GM10248 (cell line): Measurements from ENCODE around the gene TNS1.

Experiments
- CTCF ChIA-PET: fragments of 300-600 bp; sonication (Branson Sonifier 250); formaldehyde crosslinking; extraction: SDS; loops from one replicate; lab custom pipeline; 2021; ENCODE audit warnings: antibody characterized with exemption; lab: Yijun Ruan, JAX
- POLR2A ChIA-PET: fragments of 350-650 bp; sonication (Branson Sonifier 250); formaldehyde crosslinking; extraction: SDS; loops from one replicate; lab custom pipeline; 2020; ENCODE audit warnings: antibody characterized with exemption; lab: Yijun Ruan, JAX
- DNase-seq: peaks from one replicate; pipeline ENCODE4 v3.0.0; 2012; ENCODE audit errors: extremely low spot score
- TF ChIP-seq, protein P1 (sequence below): IDR thresholded peaks from 2 replicates; pipeline ENCODE4 v1.5.1; 2012; ENCODE audit warnings: mild to moderate bottlenecking, low read depth; ENCODE audit errors: extremely low read depth, missing control alignments, control extremely low read depth

TNS1 gene

DNA sequence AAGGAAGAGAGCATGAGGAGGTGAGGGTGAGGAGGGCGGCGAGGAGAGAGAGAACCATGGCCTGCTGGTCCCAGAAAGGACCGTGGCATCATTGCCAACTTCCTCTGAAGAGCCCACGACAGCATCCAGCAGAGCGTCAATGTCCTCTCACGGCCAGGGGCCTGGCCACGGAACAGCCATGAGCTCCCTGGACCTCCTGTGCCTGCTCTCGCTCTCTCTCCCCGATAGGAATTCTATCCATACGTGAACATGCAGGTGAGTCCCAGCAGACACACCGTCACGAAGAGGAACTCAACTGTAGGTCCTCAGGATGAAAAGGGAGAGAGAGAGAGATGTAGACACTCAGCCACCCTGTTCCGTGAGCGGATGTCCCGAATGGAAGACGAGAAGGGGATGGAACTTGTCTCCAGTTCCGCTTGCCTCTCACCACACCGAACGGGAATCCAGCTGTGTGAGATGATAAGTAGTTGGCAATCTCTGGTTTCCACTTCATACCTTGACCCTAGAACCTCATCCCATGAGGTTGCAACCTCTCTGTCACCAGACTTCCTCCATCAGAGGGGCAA is 107.6 kb downstream of the TNS1 start:
- POLR2A ChIA-PET, result no interaction called here
- TF ChIP-seq, protein P1, sequence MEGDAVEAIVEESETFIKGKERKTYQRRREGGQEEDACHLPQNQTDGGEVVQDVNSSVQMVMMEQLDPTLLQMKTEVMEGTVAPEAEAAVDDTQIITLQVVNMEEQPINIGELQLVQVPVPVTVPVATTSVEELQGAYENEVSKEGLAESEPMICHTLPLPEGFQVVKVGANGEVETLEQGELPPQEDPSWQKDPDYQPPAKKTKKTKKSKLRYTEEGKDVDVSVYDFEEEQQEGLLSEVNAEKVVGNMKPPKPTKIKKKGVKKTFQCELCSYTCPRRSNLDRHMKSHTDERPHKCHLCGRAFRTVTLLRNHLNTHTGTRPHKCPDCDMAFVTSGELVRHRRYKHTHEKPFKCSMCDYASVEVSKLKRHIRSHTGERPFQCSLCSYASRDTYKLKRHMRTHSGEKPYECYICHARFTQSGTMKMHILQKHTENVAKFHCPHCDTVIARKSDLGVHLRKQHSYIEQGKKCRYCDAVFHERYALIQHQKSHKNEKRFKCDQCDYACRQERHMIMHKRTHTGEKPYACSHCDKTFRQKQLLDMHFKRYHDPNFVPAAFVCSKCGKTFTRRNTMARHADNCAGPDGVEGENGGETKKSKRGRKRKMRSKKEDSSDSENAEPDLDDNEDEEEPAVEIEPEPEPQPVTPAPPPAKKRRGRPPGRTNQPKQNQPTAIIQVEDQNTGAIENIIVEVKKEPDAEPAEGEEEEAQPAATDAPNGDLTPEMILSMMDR, result no peak
- no peak for DNase-seq
- CTCF ChIA-PET, result interaction anchor here (0.8 to 20.9 kb wide), 3 partner anchors 8 to 106 kb away, joined by 3 to 314 read pairs (median 12); no protein-coding TSS in a partner anchor

DNA sequence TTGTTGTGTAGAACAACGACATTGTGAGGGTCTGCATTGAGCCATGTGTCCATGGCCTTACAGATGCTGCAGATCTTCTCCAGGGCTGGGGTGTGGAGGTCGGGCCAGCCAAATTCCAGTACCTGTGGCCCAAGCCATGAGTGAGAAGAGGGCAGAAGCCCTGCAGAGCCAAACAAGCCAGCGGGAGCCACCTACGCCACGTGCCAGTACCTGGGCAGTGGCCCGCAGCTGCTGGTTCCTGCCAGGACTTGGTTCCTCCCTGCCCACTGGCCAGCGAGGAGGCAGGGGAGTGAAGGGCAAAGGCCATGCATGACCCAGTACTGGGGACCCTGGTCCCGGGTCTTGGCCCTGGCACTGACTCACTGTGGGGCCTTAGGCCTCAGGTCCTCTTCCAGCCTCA is 109.4 kb downstream of the TNS1 start:
- TF ChIP-seq, protein P1, result no peak
- no peak for DNase-seq
- CTCF ChIA-PET, result interaction anchor here (1.7 to 20.9 kb wide), 2 partner anchors 18 to 105 kb away, joined by 4 to 314 read pairs; no protein-coding TSS in a partner anchor
- POLR2A ChIA-PET, result no interaction called here

DNA sequence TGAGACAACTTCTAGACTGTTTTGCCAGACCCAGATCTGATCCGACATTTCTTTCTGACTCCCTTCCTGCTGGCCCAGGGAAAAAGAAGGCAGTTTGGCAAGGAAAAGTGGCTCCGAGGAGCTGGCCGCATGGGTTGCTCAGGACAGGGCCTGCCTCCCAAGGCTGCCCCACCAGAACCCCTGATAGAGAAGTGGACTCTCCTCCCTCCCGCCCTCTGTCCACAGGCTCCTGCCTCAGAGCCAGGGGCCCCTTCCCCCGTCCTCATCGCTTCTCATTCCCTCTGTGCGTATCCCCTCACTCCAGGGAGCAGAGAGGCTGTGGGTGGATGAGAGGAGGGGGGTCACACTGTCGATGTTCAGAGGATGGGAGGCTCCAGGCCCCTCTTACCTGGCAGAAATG is 110.2 kb downstream of the TNS1 start:
- no peak for DNase-seq
- ChIA-PET POLR2A (no interaction called here), CTCF (interaction anchor here (1.7 to 20.9 kb wide), 2 partner anchors 18 to 104 kb away, joined by 4 to 314 read pairs; no protein-coding TSS in a partner anchor)
- TF ChIP-seq, protein P1, result no peak

DNA sequence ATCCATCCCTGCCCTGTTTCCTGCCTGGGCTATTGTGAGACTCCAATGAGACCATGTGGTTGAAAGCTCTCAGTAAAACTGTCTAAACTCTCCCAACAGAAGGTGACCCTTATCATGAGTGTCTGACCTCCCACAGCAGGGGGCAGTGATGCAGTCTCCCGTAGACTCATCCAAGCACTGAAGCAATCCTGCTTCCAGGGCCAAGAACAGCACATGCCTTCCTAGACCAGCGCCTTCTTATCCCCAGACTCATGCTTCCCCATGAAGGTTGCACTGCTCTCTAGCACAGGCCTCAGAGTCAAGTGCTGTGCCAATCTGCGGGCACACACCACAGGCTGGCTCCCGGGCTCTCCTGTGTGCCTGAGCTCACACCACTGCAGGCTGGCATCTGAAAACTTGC is 112.3 kb downstream of the TNS1 start:
- POLR2A ChIA-PET, result interaction anchor here (0.5 kb wide), 1 partner anchor 163 kb away, joined by 5 read pairs; no protein-coding TSS in a partner anchor
- CTCF ChIA-PET, result interaction anchor here (1.2 to 20.9 kb wide), 3 partner anchors 8 to 102 kb away, joined by 3 to 314 read pairs (median 5); no protein-coding TSS in a partner anchor
- no peak for DNase-seq
- TF ChIP-seq, protein P1, result no peak

DNA sequence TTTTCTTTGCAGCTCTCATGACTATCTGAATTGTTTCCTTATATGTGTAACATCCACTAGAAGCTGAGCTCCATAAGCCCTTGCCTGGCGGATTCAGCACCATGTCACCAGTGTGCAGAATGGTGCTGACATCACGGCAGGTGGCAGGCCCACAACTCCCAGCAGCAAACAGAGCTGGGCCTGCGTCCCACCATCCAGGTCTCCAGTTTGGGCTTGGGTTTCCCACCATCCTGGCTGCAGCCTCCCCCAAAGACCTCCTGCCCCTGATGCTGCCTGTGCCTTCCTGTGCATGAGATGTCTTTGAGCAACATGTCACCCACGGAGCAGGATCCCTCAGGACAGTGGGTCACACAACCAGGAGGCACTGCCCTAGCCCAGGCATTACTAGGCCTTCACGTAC is 113.1 kb downstream of the TNS1 start:
- TF ChIP-seq, protein P1, result no peak
- ChIA-PET POLR2A (no interaction called here), CTCF (interaction anchor here (0.8 to 20.9 kb wide), 6 partner anchors 9 to 178 kb away, joined by 3 to 314 read pairs (median 4); no protein-coding TSS in a partner anchor)
- no peak for DNase-seq

DNA sequence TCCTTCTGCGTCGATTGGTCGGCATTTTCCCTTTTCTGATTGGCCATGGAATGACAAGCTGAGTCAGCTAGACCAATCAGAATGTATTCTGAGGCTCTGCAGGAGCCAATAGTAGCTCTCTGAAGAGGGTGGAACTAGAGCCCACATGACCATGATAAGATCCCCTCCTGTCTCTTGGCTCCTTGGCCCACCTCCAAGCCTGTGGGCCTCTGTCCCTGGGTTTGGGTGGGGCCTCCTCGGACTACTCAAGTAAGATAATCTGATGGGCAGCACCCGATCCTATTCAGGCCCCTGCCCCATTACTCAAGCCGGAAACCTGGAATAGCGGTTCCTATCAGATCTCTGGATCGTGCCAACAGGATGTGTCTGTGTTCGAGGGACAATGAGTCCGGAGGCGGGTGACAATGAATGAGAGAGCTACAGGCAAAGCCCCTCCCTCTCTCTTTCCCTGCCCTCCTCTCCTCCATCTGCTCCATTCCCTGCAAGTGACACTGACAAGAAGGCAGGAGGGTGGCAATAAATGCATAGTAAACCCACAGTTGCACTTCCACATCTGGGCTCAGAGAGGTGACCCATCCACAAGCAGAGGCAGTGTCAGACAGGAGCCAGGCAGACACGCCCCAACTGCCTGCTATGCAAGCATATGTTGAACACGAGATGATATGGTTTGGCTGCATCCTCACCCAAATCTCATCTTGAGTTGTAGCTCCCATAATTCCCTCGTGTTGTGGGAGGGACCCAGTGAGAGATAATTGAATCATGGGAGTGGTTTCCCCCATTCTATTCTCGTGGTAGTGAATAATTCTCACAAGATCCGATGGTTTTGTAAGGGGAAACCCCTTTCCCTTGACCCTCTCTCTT is 114.7 kb downstream of the TNS1 start:
- no peak for DNase-seq
- CTCF ChIA-PET, result interaction anchor here (0.6 to 20.9 kb wide), 16 partner anchors 7 to 153 kb away, joined by 3 to 314 read pairs (median 6); no protein-coding TSS in a partner anchor
- TF ChIP-seq, protein P1, result no peak
- POLR2A ChIA-PET, result no interaction called here
